Activated CD4-positive, alpha-beta T cell treated with anti-CD3 and anti-CD28 coated beads for 48 hours (primary cell): ENCODE measurements around the gene AQP2.

Source experiments
- DNase-seq: peaks from one replicate; pipeline ENCODE4 v3.0.0-alpha.2; 2020

Gene AQP2, protein sequence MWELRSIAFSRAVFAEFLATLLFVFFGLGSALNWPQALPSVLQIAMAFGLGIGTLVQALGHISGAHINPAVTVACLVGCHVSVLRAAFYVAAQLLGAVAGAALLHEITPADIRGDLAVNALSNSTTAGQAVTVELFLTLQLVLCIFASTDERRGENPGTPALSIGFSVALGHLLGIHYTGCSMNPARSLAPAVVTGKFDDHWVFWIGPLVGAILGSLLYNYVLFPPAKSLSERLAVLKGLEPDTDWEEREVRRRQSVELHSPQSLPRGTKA

DNA sequence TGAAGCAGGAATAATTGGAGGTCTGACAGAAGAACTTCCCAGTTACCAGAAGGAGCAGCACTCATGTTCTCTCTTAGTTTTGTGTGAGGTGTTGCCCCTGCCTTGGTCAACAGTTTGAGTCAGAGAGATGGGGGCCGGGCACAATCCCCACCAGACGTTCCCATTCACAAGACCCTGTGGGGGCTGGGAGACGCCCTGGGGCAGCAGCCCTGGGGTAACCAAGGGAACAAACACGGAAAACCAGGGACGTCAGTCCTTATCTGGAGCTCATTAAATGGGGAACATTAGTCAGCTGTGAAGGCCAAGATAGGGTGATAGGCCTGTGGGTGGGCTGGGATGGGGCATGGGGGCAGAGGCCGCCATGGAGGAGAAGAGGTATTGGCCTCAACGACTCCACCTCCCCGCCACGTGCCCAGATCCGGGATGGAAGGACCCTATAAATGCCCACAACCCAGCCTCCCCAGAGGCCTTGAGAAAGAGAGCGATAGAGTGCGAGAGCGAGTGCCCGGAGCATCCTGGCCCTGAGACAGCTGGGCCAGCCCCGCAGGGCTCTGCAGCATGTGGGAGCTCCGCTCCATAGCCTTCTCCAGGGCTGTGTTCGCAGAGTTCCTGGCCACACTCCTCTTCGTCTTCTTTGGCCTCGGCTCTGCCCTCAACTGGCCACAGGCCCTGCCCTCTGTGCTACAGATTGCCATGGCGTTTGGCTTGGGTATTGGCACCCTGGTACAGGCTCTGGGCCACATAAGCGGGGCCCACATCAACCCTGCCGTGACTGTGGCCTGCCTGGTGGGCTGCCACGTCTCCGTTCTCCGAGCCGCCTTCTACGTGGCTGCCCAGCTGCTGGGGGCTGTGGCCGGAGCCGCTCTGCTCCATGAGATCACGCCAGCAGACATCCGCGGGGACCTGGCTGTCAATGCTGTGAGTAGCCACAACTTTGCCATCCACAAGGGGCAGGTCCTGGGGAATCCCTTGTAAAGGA is at the start of gene AQP2:
Gene AQP2 (plus strand): TSS at position 465 of the 979 bp plus-strand sequence. CDS start 94 bp downstream, at position 559.
- DNase-seq = no peak

DNA sequence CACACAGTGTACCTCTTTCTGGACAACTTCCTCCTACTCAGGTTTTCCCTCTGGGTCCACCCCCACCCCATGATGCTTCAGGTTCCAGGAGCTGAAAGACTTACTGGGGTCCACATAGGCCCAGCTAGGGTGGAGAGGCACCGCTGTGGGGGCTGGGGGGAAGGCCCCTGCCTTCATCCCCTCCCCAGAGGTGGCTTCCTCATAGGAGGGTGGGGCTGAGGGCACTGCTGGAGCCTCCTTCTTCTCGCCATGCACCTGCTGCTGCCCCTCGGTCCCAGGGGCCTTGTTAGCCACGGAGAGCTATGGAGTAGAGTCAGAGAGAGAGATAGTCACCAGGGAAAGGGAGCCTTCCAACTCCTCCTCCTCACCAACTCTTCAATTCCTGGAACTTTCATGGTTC is 49.5 kb upstream of the AQP2 start:
- DNase-seq = no peak

- no peak for DNase-seq
These were observed 48.6 kb upstream of the AQP2 start for GRCh38 chr12:49901986-49902385.

DNA sequence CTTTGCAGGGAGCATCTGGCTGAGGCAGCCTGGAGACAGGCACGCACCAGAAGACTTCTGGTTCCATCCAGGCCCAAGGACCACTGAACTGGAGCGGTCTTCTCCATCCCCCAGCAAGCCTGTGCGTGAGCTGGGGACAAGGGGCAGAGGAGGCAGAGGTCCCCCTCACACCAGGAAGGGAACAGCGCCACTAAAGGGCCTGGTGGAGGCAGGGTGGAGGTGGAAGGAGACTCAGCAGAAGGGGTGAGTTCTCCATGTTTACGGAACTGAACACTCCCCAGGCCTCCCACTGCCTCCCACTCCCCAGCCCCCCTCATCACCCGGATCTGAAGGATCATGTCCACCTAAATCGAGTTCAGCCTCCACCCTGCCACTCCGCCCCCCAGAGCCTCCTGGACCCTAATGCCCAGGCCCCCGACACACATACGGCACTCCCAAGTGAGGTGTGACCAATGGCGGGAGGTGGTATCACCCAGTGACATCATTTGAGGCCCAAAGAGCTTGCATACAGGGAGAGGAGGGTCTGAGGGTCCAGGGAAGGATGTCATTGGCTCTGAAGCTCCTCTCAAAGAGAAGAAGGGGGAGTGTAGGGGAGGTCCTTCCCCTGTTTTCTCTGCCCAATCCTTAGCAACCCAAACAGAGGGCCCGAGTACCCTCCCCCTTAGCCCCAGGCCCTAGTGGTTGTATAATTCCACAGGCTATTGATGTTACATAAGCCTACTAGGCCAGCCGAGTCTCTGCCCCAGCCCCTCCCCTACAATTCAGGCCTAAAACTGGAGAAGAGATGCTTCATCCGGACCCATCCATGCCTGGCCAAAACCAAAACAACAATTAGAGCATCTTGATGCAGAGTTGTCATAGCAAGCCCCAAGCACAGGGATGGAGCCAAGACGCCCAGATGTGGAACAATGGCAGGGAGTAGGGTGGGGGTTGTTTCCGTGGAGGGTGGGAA is 47.9 kb upstream of the AQP2 start:
- no peak for DNase-seq

GRCh38 chr12:49903351-49903699 is 47.2 kb upstream of the AQP2 start:
- no peak for DNase-seq

GRCh38 chr12:49903700-49904423 is 46.7 kb upstream of the AQP2 start, which contains the start of gene FAIM2:
TSS of gene FAIM2 (minus strand) at chr12:49903900. CDS start at chr12:49903792, 108 bp downstream.
- peak; percentile 54 for DNase-seq

GRCh38 chr12:49904601-49905000 is 45.9 kb upstream of the AQP2 start:
- no peak for DNase-seq

DNA sequence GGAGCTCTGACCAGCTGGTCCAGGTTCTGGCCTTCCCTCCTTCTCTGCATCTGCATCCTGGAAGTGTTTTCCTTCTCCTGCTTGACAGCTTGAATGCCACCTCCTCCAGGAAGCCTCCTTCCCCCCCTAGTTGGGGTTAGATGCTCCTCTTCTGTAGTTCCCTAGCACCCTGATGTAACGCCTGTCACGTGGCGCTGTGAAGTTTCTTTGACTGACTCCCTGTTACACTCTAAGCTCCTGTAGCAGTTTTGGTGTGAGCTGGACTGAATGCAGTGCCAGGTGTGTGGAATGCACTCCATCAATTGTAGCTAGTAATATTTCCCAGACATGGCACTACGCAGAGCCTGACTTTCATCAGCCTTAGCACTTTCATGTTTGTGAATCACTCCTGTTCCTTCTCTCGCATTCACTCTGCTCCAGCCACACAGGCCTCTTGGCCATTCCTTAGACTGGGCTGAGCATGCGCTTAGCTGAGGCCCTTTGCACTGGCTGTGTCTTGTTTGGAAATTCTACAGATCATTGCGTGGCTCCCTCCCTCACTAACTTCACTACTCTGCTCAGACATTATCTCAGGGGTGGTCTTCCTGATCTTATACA is 44.7 kb upstream of the AQP2 start:
- DNase-seq = no peak

DNA sequence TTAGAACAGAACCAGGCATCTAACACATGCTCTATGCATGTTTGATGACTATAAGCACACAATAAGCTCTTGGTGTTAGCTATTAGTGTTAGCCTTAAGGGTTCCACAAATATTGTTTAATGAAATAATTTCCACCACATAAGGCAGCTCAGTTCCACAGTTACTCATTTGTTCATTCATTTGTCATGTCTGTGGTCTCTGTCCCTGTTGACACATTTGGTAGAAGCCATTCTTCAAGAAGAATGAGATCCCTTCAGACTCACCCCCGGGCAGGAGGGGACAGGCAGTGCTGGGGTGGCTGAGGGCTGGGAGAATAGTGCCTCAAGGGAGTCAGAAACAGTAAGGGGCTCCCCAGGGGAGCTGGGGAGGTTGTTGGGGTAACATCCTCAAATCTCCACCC is 43.2 kb upstream of the AQP2 start:
- DNase-seq = no peak

GRCh38 chr12:49909356-49909755 is 41.2 kb upstream of the AQP2 start:
- no peak for DNase-seq

DNA sequence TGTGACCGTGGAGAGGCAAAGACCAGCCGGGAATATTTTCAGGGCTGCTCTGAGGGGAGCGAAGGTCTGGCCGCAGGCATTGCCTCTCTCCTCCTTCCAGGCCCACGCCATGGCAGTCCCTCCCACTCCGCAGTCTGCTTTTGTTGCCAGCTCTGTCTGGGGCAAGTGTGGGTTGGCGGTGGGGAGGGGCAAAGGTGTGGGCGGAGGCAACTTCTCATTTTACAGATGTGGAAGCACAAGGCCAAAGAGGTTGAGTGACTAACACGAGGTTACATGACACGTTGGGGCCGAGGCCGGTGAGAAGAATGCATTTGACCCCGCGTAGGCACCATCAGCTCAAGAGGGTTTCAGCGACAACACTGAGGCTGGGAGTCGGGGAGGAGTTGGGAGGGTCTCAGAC is 40.7 kb upstream of the AQP2 start:
- DNase-seq = peak; percentile 17

DNA sequence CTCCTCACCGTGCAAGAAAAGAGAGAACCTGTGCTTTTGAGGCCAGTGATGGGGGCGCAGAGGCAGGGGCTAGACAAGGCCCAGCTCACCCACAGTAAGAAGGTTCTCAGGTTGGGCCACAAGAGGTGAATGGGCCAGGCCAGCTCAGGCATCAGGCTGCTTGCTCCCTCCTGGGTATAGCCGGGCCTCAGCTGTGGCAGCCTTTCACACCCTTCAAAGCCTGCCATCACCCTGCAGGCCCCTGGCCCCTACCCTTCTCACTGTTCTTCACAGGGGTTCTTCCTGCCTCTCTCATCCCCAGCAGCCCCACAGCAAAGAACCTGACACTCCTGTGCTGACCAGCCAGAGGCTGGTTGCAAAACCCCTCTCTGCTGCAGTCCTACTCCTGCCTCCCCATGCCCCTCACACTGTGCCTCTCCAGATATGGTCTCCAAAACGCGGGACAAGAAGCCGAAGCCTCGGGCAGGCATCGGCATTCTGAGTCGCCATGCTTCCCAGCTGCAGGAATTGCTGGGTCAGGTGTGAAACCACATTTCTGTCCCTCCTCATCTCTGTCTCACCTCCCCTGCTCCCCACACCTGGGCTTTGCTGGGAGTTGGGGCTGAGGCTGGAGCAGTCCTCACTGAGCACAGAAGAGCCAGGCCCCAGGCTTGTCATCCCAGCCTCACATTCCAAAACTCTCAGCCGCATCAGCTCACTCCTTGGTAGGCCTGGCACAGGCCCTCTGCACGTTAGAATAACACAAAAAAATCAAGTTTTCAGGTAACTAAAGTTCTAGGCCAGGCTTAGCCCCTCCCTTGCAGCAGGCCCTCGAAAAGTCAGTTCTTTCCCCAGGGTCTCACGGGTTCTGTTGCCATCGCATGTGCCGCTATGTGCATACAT is 40.0 kb upstream of the AQP2 start:
- DNase-seq = no peak

- no peak for DNase-seq
These were observed 39.3 kb upstream of the AQP2 start for GRCh38 chr12:49911213-49911605.

- no peak for DNase-seq
These were observed 37.9 kb upstream of the AQP2 start for GRCh38 chr12:49912345-49913255.

DNA sequence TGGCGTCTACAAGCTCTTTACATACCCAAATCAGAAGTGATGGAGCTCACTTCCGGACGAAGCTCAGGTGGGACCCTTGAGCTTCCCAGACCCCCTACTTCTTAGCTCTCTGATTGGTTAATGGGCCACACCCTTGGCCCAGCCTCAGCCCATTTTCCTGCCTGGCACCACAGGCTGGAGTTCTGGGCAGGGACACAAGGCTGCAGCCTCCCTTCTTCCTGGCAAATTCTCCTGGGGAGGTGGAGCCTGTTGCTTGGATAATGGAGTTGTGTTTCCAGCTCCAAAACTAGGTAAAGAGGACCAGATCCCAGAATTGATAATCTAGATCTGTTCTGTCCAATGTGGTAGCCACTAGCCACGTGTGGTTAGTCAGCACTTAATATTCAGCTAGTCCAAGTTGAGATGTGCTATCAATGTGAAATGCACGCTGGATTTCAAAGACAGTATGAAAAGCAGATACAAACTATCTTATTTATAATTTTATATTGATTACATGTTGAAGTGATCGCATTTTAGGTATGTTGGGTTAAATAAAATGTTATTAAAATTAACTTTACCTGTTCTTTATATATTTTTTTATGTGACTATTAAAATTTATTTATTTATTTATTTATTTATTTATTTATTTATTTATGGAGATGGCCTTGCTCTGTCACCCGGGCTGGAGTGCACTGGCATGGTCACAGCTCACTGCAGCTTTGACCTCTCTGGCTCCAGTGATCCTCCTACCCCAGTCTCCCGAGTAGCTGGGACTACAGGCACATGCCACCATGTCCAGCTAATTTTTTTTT is 34.2 kb upstream of the AQP2 start:
- no peak for DNase-seq

DNA sequence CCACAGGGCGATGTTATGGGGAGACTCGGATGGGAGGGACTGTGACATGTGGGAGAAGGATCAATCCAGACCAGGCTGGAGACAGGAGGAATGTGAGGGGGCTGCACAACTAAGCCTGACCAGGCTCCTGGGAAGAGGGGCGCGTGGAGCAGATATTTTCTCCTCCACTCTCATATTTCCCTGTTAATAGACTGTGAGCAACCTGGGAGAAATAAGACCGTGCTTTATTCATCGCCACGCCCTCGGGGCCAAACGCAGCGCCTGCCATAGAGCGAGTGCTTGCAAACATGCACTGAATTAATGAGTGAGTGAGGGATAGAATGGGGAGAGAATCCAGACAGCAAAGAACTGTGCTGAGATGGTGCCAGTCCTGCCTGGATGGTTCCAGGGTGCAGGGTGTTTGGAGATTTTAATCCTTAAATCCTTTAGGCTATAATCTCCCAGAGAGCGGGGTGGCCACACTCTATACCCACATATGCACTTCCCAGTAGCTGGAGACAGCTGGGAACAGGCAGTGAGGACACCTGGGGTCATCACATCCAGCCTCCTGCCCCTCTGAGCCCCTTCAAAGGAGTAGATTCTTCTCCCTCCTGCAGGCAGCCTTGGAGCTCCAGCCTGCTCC is 33.3 kb upstream of the AQP2 start:
- DNase-seq = no peak

DNA sequence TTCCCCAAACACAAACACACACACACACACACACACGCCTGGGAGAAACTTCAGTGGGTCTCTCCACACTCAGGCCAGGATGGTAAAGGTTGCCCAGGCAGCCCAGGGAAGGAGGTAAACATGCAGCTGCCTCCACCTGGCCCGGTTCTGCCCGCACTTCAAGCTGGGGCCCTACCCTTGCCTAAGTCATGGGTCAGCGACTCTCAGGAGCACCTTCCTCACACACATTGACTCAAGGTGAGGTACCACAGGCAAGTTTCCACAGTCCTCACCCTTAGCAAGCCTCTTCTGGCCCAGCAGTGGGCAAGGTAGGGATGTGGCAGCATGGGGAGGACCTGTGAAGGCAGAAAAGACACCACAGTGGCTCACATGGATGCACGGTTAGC is 32.8 kb upstream of the AQP2 start:
- no peak for DNase-seq

DNA sequence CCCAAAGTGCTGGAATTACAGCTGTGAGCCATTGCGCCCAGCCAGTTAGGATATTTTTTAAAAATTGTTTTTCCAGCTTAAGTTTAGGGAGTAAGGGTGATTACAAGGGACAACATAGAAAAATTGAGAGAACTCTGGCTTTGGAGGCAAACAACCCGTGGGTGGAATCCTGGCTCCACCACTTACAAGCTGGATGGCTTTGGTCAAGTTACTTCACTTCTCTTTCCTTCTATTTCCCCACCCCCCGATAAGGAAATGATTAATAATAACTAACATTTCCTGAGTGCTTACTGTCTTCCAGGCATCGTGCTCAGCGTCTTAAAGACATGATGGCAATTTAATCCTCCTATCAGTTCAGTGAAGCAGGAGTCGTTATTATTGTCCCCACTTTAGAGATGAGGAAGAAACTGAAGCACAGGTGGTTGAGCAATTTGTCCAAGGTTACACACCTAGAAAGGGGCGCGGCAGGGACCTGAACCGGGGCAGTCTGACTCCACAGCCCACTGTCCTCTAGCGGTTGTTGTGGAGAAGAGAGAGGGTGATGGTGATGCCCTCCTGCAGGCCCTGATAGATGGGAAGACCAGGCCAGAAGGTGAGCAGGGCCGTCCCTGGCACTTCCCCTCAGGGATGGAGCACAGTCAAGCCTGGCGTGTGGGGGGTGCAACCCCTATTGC is 30.2 kb upstream of the AQP2 start:
- no peak for DNase-seq
